GOT3 (cell line): ENCODE data around the gene RCSD1.
A peak's percentile ranks its signal among the peaks of the same experiment; 100 is the strongest.
"Not testable (repeated sequence)": the region's sequence is repeated elsewhere in the genome, so short reads cannot be mapped to it uniquely, and the experiment has no call there.

ENCODE experiments used
- DNase-seq: peaks from one replicate; lab custom pipeline; 2025; ENCODE audit warnings: mixed read lengths; lab: John Stamatoyannopoulos, UW

RCSD1 gene

DNA sequence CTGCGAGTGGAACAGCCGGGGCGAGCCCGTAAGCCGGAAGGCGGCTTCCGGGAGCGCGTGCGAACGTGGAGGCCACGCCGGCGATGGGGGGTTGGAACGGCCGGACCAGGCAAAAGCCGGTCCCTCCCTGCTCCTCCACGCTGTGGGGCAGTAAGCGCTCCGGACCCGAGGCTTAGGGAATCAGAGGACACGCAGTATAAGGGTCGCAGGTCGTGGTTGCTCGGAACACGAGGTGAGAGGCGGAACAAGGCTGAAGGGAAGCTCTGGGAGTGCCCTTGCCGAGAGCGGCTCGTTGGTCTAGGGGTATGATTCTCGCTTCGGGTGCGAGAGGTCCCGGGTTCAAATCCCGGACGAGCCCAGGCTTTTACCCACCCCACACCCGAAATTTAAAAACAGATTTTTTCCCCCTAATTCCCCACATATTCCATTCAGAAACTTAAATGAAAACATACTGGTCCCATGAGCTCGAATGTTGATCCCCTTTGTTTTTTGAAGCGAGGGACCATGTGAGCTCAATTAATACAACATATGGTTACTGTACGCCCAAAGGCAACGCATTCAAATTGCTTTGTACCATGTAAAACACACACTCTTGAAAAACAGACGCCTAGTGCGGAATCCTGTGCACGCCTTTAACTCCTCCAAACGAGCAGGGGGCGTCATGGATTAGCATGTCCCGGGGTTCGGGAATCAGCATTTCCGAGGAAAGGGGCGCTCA, 84.6 kb downstream of the RCSD1 start:
- peak; percentile 97 for DNase-seq

DNA sequence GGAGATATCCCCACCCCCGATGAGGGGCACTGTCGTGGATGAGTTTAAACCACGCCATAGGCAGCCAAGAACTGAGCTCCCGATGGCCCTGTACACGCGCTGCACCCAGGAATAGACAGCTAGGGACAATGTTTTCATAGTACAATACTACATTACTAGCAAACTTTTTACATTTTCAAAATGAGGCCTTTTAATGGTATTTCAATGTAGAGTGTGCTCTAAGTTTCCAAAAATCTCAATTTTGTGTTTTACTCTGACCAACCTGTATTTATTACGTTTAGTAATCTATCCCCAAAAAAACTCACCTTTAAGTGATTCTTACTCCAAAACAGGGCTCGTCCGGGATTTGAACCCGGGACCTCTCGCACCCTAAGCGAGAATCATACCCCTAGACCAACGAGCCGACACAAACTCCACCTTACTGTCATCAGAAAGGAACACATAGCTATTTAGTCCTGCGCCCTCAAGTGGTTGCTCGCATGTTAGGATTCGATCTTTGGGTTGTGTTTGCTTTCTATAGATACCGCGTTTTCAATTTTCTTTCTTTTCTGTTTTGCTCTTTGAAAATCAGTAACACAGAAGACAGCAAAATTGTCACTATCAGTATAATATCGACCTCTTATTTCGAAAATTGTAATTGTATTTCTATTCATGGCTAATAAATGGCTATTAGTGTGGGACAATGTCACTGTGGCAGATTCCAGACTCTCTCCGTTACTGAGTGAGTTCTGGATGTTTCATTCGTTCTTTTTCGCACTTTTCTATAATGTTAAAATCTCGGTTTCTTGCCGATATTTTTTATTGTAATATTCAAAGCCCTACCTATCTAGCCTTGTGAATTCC, 85.3 kb downstream of the RCSD1 start:
- peak; percentile 73 for DNase-seq

DNA sequence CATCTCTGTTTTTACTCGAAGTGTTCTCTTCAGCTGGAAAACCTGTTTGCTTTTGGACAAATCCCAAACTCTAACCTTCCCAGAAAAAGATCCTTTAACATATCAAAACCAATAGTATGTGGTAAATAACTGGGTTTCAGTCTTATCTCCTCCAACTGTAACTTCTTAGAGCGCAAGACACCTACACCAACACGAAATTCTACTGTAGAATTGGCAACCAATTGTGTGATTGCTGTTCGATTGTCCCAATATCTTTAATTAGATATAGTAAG, 85.9 kb downstream of the RCSD1 start:
- no peak for DNase-seq

DNA sequence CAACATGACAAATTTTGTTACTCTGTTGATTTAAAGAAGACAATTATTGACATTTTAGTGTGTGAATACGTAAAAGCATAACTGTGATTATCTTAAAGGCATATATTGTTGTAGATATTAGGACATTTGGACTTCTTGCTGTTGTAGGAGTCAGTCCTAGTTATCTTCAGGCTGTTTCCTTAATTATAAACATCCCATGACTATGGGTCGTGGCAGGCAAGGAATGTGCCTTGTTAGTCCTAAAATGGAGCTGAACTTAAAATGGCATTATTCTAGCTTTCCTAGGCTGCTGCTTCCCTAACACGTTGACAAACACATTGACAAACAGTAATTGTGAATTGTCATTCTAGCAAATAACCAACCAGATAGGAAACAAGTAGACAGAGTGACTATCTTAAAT, 87.3 kb downstream of the RCSD1 start:
- DNase-seq = no peak

GRCh38 chr1:167718914-167719691, 89.1 kb downstream of the RCSD1 start:
- DNase-seq = no peak

DNA sequence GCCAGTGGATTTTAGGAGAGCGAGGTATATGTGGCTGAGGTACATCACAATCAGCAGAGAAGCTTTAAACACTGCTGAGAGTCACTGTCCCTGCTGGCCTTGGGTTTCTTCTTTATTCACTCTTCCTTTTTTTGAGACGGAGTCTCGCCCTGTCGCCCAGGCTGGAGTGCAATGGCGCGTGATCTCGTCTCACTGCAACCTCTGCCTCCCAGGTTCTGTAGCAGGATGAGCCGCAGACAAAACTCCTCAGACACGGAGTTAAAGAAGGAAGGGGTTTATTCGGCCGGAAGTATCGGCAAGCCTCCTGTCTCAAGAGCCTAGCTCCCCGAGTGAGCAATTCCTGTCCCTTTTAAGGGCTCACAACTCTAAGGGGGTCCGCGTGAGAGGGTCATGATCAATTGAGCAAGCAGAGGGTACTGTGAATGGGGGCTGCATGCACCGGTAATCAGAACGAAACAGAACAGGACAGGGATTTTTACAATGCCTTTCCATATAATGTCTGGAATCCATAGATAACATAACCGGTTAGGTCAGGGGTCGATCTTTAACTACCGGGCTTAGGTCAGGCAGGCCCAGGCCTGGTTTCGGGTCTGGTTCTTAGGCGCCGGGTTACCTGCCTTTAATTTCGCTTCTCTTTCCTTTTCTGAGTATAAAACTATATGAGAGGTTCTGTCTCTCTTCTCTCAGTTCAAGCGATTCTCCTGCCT, 89.8 kb downstream of the RCSD1 start:
- DNase-seq = not testable (repeated sequence)

- no peak for DNase-seq
Observed at GRCh38 chr1:167720965-167721616, 91.1 kb downstream of the RCSD1 start.

DNA sequence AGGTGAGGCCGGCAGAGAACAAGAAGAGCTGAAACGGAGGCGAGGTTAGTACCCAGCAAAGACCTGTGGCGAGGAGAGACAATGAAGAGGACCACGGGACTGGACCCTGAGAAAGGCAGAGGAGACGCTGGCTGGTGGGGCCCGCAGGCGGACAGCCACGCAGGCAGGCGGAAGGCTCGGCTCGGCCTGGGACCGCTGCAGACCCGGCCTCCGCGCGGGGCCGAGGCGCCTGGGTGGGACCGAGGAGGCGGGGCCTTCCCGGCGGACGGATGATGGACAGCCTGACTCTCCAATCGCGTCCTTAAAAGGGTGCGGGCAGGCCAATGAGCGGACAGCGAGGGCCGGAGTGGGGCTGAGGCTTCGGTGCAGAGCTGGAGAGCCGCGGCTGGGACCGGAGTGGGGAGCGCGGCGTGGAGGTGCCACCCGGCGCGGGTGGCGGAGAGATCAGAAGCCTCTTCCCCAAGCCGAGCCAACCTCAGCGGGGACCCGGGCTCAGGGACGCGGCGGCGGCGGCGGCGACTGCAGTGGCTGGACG, 91.7 kb downstream of the RCSD1 start, which contains the start of gene MPZL1:
Gene MPZL1, plus strand, starts transcription at position 366 of the 535 bp plus-strand sequence. CDS start 170 bp downstream, outside the sequence.
- peak; percentile 91 for DNase-seq

GRCh38 chr1:167722152-167722869, 92.3 kb downstream of the RCSD1 start:
- DNase-seq = no peak

DNA sequence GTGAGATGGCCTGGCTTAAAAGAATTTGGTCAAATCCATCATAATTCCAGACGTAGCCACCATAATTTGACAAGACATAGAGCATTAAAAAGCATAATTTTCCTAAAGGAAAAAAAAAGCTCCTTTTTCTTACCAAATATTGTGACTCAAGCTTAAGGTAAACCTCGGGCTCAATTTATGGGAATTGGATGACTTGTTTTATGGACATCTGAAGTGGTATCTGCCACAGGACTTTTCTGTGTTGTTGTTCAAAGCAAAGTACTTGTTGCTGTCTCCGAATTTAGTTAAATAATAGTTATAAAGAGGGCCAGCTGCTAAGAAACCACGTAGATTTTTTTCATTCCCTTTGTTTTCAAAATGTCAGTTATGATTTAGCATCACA, 92.8 kb downstream of the RCSD1 start:
- no peak for DNase-seq

GRCh38 chr1:167723707-167724323, 93.8 kb downstream of the RCSD1 start:
- DNase-seq = no peak

DNA sequence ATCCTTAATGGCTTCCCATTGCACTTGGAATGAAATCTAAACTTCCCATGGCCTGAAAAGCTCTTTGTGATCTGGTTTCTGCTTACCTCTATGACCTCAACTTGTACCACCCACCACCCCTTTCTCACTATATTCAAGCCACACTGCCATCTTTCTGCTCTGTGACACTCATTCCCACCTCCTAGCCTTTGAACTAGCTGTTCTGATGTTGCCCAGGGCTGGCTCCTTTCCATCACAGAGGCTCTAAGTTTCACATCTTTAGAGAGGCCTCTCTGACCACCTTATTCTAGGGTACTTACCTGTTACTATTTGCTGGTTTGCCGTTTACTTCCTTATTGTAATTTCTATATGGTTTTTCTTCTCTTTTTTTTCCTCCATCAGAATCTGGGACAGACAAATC, 96.0 kb downstream of the RCSD1 start:
- DNase-seq = no peak

DNA sequence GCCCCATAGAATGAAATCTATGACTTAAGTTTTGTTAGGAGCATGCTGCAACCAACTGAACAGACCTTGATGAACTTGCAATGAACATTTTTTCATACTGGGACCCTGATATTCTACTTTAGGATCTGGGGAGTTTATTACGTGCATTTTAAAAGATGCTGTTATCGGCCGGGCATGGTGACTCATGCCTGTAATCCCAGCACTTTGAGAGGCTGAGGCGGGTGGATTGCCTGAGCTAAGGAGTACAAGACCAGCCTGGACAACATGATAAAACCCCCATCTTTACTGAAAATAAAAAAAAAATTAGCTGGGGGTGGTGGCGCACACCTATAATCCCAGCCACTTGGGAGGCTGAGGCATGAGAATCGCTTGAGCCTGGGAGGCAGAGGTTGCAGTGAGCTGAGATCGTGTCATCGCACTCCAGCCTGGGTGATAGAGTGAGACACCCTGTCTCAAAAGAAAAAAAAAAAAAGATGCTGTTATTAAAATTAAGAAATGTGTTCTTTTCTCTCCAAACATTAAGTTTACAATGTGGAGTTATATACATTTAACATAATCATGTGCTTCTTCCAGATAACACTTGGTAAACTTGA, 98.9 kb downstream of the RCSD1 start:
- DNase-seq = no peak

DNA sequence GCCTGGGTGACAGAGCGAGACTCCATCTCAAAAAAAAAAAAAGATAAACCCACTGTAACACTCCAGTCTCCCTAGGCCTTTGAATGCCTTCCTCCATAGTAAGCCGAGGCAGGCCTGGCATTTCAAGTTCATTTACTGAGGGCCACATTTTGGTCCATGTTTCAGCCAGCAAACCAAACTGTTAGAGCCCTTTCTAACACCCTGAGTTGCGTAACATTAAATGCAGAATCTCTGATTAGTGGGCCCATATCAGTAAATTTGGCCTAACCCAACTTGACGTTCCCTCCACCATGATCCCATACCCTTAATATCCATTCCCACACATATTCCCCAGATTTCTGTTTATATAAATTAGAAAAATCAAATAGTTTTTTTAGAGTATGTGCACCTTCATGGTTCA, 104.2 kb downstream of the RCSD1 start:
- DNase-seq = no peak

- DNase-seq = no peak
Observed at GRCh38 chr1:167734841-167735240, 104.8 kb downstream of the RCSD1 start.

GRCh38 chr1:167737169-167737568, 107.1 kb downstream of the RCSD1 start:
- DNase-seq = no peak

DNA sequence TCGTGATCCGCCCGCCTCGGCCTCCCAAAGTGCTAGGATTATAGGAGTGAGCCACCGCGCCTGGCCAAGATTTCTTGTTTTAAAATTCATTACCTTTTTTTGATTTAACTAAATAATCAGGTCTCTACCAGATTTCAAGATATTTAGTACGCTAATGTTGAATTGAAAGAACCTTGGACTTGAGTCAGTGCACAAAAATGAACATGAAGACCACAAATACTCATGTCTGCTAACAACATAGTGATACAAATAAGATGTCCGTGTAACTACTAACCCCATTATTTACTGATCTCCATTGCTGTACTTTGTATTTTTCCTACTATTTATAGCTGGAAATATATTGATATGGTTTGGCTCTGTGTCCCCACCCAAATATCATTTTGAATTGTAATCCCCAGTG, 108.1 kb downstream of the RCSD1 start:
- DNase-seq = no peak

DNA sequence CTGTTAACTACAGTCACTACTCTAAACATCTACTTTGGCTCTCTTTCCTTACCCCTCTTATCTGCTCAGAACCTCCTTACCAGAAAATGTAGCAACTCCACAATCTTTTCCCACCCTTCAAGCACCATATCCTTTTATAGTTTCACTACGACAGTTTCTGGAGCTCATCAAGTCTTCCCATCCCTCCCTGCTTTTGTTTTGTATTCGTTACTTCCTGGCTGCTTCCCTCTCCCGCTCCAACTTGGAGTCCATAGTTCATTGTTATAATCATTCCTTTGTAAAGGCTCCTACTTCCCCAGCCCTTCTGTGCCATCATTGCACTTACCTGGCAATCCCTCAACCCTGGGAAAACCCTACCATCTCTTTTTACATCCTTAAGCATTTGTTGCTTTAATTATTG, 109.7 kb downstream of the RCSD1 start:
- DNase-seq = no peak

- not testable (repeated sequence) for DNase-seq
Observed at GRCh38 chr1:167741103-167741502, 111.1 kb downstream of the RCSD1 start.
